ENCODE data around the gene CDK9. TPM values are rescaled to one million over a fixed set of nuclear protein-coding genes. Genes with fewer than 3 reads are reported as not detected.
"Not testable (repeated sequence)": the region's sequence is repeated elsewhere in the genome, so short reads cannot be mapped to it uniquely, and the experiment has no call there.

The CDK9 gene
- 75.0 and 93.9 TPM in 2 replicates for total RNA-seq

DNA sequence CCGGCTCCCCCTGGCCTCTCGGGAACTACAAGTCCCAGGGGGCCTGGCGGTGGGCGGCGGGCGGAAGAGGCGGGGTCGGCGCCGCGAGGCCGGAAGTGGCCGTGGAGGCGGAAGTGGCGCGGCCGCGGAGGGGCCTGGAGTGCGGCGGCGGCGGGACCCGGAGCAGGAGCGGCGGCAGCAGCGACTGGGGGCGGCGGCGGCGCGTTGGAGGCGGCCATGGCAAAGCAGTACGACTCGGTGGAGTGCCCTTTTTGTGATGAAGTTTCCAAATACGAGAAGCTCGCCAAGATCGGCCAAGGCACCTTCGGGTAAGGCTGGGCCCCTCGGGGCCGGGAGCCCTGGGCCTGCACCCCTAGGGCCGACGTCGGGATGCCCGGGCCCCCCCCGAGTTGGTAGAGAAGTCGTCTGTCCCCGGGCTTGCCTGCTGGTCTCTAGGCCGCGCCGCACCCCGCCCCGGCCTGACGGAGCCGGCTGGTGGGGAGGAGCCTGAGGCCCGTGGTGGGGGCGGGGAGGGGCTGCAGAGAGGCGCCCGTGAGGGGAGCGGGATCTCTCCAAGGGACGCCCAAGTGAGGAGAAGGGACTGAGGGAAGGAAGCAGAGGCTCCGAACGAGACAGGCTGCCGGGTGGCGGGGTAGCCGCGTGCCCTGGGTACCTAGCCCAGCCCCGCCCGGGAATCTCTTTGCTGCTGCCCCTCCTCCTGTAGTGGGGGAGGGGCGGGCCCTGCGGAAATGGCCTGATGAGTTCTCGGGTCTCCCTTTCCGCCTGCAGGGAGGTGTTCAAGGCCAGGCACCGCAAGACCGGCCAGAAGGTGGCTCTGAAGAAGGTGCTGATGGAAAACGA, at the start of gene CDK9:
TSS of gene CDK9 (plus strand) at position 102 of the 840 bp plus-strand sequence. CDS start at position 217, 115 bp downstream.
- DNase-seq (ENCODE audit: low read depth in 2 of 2) = peak; percentile 70 to 93

DNA sequence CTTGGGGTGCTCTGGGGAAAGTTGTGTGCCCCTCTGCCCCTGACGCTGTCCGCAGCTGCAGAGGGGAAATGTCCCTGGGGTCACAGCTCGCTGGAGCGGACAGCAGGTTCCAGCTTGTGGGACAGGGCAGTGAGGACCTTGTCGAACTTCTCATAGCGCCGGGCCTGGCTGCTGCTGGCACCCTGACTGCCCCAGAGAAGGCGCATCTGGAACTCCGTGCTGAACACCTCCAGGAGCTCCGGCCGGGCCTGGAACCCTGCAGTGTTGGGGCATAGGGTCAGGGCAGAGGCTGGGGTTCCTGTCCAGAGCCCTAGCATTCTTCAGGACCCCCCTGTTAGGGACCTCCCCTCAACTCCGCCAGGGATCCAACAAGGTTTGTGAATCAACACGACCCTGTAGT, 47.2 kb upstream of the CDK9 start:
- DNase-seq (ENCODE audit: low read depth in 2 of 2) = no peak

- DNase-seq (ENCODE audit: low read depth in 2 of 2) = no peak
Observed at GRCh38 chr9:127739614-127740330, 46.1 kb upstream of the CDK9 start.

GRCh38 chr9:127741831-127742434, 43.9 kb upstream of the CDK9 start:
- DNase-seq (ENCODE audit: low read depth in 2 of 2) = peak in 1 of 2 donors; percentile 40

- DNase-seq (ENCODE audit: low read depth in 2 of 2) = no peak
Observed at GRCh38 chr9:127742435-127743088, 43.3 kb upstream of the CDK9 start.

GRCh38 chr9:127744398-127745110, 41.3 kb upstream of the CDK9 start:
- DNase-seq (ENCODE audit: low read depth in 2 of 2) = no peak

DNA sequence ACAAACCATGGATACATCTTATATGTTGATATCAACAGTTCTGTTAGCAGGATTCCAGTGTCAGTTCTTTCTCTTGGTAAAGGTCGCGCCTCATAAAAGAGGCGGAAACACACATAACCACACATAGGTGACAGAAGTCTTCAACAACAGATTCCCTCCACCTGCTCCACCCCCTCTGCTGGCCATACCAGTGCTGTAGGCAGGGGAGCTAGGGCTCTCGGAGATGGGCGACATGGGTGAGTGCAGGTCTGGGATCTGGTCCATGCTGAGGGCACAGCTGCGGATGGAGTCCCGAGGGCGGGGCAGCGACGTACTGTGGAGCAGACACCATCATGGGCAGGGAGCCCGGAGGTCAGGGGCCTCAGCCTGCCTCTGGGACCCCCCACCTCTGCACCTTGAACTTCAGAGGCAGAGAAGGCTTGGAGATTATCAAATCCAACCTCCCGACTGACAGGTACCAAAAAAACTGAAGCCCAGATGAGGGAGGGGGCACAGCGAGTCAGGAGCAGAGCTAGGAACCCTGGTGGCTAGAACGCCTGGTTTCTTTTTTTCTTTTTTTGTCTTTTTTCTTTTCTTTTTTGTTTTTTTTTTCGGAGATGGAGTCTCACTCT, 38.8 kb upstream of the CDK9 start:
- no peak for DNase-seq (ENCODE audit: low read depth in 2 of 2)

DNA sequence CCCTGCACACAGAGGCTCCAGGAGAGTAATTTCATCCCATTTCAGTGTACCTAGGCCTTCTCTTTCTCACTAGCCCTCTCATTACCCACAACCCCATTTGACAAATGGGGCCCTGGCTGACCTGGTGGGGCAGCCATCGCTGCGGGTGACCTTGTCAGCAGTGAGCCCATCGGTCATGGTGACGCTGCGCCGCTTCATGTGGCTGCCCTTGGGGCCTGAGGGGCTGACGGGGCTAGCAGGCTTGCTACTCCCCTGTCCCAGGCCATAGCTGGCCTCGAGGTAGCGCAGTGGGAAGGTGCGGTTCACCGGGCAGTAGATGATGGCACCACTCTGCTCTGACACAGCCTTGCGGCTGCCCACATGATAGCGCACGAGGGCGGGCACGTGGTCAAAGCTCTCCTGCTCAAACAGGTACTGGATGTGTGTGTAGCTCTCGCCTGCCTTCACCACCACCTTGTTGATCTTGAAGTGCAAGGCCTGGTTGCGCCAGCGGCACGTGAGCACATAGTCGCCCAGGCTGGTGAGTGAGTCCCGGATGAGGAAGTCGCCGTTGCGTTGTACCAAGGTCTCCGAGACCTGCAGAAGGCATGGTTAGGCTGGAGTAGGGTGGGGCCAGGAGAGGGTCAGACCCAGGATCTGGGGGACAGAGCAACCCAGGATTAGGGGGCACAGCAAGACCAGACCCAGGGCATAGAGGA, 36.6 kb upstream of the CDK9 start:
- DNase-seq (ENCODE audit: low read depth in 2 of 2) = no peak

DNA sequence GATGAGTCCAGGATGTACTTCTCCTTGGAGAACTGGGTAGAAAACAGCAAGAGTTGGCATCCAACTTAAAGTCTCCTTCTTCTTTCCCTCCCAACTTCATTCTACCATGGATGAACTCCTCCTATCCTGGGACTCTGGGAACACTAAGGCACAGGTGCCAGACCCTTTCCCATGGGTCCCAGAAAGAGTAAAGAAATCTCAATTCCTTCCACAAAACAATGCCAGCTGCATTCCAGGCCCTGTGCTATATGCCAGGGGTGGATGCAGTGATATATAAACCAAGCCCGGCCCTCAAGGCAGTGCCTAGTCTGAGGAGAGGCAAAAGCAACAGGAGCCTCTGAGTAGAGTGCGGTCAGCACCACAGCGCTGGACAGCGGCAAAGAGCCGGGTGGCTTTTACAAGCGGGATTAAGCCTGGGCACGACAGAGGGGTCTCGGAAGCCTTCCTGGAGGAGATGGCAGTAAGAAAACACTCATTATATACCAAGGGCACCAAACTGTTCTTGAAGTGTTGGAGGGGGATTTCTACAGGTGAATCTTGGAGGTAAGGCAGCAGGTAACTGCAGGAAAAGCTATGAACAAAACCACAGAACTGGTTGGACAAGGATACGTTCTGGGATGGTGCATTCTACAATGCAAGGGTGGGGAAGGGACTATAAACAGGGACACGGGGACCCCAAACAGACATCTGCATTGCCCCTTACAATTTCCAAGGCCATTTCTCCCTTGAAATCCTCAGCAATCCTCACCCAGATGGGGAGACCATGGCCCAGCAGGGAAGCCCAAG, 34.4 kb upstream of the CDK9 start:
- DNase-seq (ENCODE audit: low read depth in 2 of 2) = peak in 1 of 2 donors; percentile 32

- no peak for DNase-seq (ENCODE audit: low read depth in 2 of 2)
Observed at GRCh38 chr9:127753148-127753547, 32.7 kb upstream of the CDK9 start.

DNA sequence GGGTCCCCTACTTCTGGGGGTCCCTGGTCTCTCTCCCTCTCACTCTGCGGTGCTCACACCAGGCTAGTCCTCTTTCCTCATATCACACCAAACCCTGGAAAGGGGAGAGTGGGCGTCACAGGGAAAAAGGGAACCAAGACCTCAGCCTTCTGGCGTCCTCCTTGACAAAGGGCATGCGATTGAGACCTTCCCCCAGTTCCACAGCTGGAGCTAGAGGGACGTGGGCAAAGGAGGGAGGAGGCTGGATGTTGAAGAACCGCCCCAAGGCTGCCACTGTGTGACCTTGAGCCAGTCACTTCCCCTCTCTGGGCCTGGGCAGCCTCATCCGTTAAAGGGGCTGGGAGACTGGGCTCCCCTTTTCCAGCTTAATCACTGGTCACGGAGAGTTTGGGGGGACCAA, 32.2 kb upstream of the CDK9 start:
- DNase-seq (ENCODE audit: low read depth in 2 of 2) = no peak

- DNase-seq (ENCODE audit: low read depth in 2 of 2) = no peak
Observed at GRCh38 chr9:127754099-127755060, 31.5 kb upstream of the CDK9 start.

- DNase-seq (ENCODE audit: low read depth in 2 of 2) = peak in 1 of 2 donors; percentile 39
Observed at GRCh38 chr9:127755061-127756060, 30.5 kb upstream of the CDK9 start.

- DNase-seq (ENCODE audit: low read depth in 2 of 2) = no peak
Observed at GRCh38 chr9:127756233-127756632, 29.6 kb upstream of the CDK9 start.

DNA sequence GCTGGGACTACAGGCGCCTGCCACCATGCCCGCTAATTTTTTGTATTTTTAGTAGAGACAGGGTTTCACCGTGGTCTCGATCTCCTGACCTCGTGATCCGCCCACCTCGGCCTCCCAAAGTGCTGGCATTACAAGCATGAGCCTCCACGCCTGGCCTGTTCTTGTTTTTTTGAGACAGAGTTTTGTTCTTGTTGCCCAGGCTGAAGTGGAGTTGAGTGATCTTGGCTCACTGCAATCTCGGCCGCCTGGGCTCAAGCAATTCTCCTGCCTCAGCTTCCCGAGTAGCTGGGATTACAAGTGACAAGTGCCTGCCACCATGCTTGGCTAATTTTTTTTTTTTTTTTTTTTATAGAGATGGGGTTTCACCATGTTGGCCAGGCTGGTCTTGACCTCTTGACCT, 29.1 kb upstream of the CDK9 start:
- not testable (repeated sequence) for DNase-seq (ENCODE audit: low read depth in 2 of 2)

- DNase-seq (ENCODE audit: low read depth in 2 of 2) = no peak
Observed at GRCh38 chr9:127758843-127759242, 27.0 kb upstream of the CDK9 start.

- DNase-seq (ENCODE audit: low read depth in 2 of 2) = no peak
Observed at GRCh38 chr9:127761061-127761460, 24.8 kb upstream of the CDK9 start.
